Lower leg skin (tissue), 3 donors: Measurements from ENCODE around the gene PDE1C.

ENCODE experiments used
- POLR2A ChIP-seq, 2 donors: fragments of 450-650 bp; IDR thresholded peaks; one replicate each; pipeline ENCODE4 v1.6.1; 2016 to 2017; ENCODE audit warnings: antibody characterized with exemption in 2 of 2, mild to moderate bottlenecking in 1 of 2, moderate library complexity in 1 of 2
- TF ChIP-seq, protein P1 (sequence below), 3 donors: fragments of 450-650 bp; IDR thresholded peaks; one replicate each; pipeline ENCODE4 v1.5.1; 2016; ENCODE audit warnings: antibody characterized with exemption in 3 of 3, mild to moderate bottlenecking in 3 of 3, moderate library complexity in 2 of 3

DNA sequence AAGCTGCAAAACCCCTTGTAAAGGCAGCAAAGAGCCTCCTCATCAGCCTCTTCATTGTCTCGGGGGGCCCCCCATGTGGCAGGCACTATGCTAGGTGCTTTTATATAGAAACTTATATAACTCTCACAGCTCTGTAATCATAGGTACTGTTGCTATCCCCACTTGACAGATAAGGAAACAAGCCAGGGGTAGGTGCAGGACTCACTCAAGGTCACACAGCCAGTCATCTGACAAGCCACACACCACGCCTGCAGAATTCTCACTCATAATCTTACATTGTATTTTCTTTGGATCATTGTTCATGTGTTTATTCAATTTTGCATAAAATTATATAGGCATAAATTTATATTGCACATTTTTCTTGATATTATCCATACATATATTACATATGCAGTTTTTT is 217.7 kb downstream of the PDE1C start:
- TF ChIP-seq, protein P1, sequence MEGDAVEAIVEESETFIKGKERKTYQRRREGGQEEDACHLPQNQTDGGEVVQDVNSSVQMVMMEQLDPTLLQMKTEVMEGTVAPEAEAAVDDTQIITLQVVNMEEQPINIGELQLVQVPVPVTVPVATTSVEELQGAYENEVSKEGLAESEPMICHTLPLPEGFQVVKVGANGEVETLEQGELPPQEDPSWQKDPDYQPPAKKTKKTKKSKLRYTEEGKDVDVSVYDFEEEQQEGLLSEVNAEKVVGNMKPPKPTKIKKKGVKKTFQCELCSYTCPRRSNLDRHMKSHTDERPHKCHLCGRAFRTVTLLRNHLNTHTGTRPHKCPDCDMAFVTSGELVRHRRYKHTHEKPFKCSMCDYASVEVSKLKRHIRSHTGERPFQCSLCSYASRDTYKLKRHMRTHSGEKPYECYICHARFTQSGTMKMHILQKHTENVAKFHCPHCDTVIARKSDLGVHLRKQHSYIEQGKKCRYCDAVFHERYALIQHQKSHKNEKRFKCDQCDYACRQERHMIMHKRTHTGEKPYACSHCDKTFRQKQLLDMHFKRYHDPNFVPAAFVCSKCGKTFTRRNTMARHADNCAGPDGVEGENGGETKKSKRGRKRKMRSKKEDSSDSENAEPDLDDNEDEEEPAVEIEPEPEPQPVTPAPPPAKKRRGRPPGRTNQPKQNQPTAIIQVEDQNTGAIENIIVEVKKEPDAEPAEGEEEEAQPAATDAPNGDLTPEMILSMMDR (IDR thresholded peaks at IDR 0.05) = no peak
- TF ChIP-seq POLR2A (IDR thresholded peaks at IDR 0.05) = no peak
